Measurements from ENCODE around the gene TFIP11.
"Not testable (repeated sequence)": the region's sequence is repeated elsewhere in the genome, so short reads cannot be mapped to it uniquely, and the experiment has no call there.

Gene TFIP11

GRCh38 chr22:26540119-26540518 lies 27.8 kb upstream of the TFIP11 start:
- DNase-seq, result no peak

GRCh38 chr22:26536762-26537134 lies 24.5 kb upstream of the TFIP11 start:
- DNase-seq, result no peak

- DNase-seq, result no peak
Observed at GRCh38 chr22:26536056-26536761, 23.9 kb upstream of the TFIP11 start.

- DNase-seq, result no peak
Observed at GRCh38 chr22:26535603-26535908, 23.3 kb upstream of the TFIP11 start.

- no peak for DNase-seq
Observed at GRCh38 chr22:26534874-26535602, 22.8 kb upstream of the TFIP11 start.

GRCh38 chr22:26534171-26534855 lies 22.0 kb upstream of the TFIP11 start:
- no peak for DNase-seq

- no peak for DNase-seq
Observed at GRCh38 chr22:26529345-26529744, 17.1 kb upstream of the TFIP11 start.

GRCh38 chr22:26528518-26528917 lies 16.2 kb upstream of the TFIP11 start:
- not testable (repeated sequence) for DNase-seq

GRCh38 chr22:26527574-26528465 lies 15.5 kb upstream of the TFIP11 start:
- DNase-seq, result no peak

GRCh38 chr22:26527167-26527566 lies 14.9 kb upstream of the TFIP11 start:
- no peak for DNase-seq

- DNase-seq, result no peak
Observed at GRCh38 chr22:26525946-26526564, 13.8 kb upstream of the TFIP11 start.

- no peak for DNase-seq
Observed at GRCh38 chr22:26524870-26525269, 12.6 kb upstream of the TFIP11 start.

- no peak for DNase-seq
Observed at GRCh38 chr22:26522592-26522991, 10.3 kb upstream of the TFIP11 start.

GRCh38 chr22:26522012-26522411 lies 9.7 kb upstream of the TFIP11 start:
- DNase-seq, result no peak

GRCh38 chr22:26517429-26517828 lies 5.2 kb upstream of the TFIP11 start:
- no peak for DNase-seq

- DNase-seq, result no peak
Observed at GRCh38 chr22:26516503-26516902, 4.2 kb upstream of the TFIP11 start.

GRCh38 chr22:26515931-26516330 lies 3.7 kb upstream of the TFIP11 start:
- DNase-seq, result no peak

GRCh38 chr22:26514419-26515161 lies 2.3 kb upstream of the TFIP11 start:
- DNase-seq, result no peak

GRCh38 chr22:26513838-26514237 lies 1.6 kb upstream of the TFIP11 start:
- no peak for DNase-seq

GRCh38 chr22:26508148-26508547 lies 4.1 kb downstream of the TFIP11 start:
- no peak for DNase-seq

GRCh38 chr22:26503758-26504157 lies 8.5 kb downstream of the TFIP11 start:
- DNase-seq, result no peak
